Endothelial cell of umbilical vein (primary cell): ENCODE measurements around the gene TRPV2.

Experiments
- EZH2 ChIP-seq: IDR thresholded peaks from 2 replicates; pipeline ENCODE4 v1.6.1; 2012; ENCODE audit warnings: borderline replicate concordance, low read depth, mild to moderate bottlenecking, moderate library complexity, low read length, inconsistent platforms; ENCODE audit not compliant: severe bottlenecking
- JUN ChIP-seq: IDR thresholded peaks from 2 replicates; pipeline ENCODE4 v1.6.1; 2011; ENCODE audit warnings: borderline replicate concordance, low read depth; ENCODE audit not compliant: insufficient read length, insufficient read depth
- MYC ChIP-seq: IDR thresholded peaks from one replicate; pipeline ENCODE4 v1.6.1; 2011; ENCODE audit warnings: mild to moderate bottlenecking, low read depth, low read length
- POLR2A ChIP-seq: IDR thresholded peaks from 2 replicates; pipeline ENCODE4 v1.6.1; 2012; ENCODE audit warnings: low read depth, mild to moderate bottlenecking, control low read depth, low read length
- POLR2AphosphoS5 ChIP-seq: IDR thresholded peaks from 2 replicates; pipeline ENCODE4 v1.6.1; 2012; ENCODE audit warnings: low read depth, mild to moderate bottlenecking, control low read depth, low read length, moderate library complexity; ENCODE audit not compliant: insufficient read depth
- TF ChIP-seq, protein P1 (sequence below), 2 donors: IDR thresholded peaks; 1 replicate in 1 of 2; 2 replicates in 1 of 2; pipeline ENCODE4 v1.5.1; 2011; ENCODE audit warnings: low read length in 2 of 2, mild to moderate bottlenecking in 2 of 2, moderate library complexity in 2 of 2, control low read depth in 1 of 2, inconsistent platforms in 1 of 2, low read depth in 1 of 2; ENCODE audit not compliant: insufficient read depth in 1 of 2; ENCODE audit errors: extremely low read depth in 1 of 2
- TF ChIP-seq, protein P2 (sequence below): IDR thresholded peaks from 2 replicates; pipeline ENCODE4 v1.6.1; 2011; ENCODE audit not compliant: insufficient read depth, insufficient read length

DNA sequence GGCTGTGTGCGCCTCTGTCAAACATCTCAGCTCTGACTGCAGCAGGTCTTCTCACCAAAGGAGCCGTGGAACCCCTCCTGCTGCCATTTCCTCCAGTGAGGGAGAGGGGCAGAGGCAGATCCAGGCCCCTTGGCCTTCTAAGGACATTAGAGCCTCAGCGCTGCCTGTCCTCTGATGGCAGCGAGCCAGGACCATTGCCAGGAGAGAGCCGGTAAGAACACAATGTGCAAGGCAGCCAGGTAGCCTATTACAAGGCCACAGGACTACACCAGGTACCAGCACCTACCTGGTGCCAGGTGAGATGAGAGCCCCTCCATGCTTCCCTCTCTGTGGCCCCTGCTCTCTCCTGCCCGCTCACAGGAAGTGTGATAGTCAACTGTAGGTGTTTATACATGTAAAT, 65.6 kb downstream of the TRPV2 start:
- TF ChIP-seq MYC: no peak
- TF ChIP-seq, protein P1, sequence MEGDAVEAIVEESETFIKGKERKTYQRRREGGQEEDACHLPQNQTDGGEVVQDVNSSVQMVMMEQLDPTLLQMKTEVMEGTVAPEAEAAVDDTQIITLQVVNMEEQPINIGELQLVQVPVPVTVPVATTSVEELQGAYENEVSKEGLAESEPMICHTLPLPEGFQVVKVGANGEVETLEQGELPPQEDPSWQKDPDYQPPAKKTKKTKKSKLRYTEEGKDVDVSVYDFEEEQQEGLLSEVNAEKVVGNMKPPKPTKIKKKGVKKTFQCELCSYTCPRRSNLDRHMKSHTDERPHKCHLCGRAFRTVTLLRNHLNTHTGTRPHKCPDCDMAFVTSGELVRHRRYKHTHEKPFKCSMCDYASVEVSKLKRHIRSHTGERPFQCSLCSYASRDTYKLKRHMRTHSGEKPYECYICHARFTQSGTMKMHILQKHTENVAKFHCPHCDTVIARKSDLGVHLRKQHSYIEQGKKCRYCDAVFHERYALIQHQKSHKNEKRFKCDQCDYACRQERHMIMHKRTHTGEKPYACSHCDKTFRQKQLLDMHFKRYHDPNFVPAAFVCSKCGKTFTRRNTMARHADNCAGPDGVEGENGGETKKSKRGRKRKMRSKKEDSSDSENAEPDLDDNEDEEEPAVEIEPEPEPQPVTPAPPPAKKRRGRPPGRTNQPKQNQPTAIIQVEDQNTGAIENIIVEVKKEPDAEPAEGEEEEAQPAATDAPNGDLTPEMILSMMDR (IDR thresholded peaks at IDR 0.05; ENCODE audit: extremely low read depth in 1 of 2, insufficient read depth in 1 of 2, low read depth in 1 of 2, low read length in 2 of 2): no peak
- no peak for TF ChIP-seq POLR2A
- TF ChIP-seq JUN: no peak
- no peak for TF ChIP-seq POLR2AphosphoS5
- TF ChIP-seq, protein P2, sequence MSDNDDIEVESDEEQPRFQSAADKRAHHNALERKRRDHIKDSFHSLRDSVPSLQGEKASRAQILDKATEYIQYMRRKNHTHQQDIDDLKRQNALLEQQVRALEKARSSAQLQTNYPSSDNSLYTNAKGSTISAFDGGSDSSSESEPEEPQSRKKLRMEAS: no peak
- TF ChIP-seq EZH2: no peak
